ENCODE measurements around the gene CFAP90. TPM values are rescaled to one million over a fixed set of nuclear protein-coding genes. Genes with fewer than 3 reads are reported as not detected.

Gene CFAP90
- polyA plus RNA-seq, 1 of the 3 experiments (the other 2 are of a cell fraction): 0.10 TPM

- TF ChIP-seq IRF3 (IDR thresholded peaks at IDR 0.05; ENCODE audit: low read depth, low read length) (no peak), SMC3 (IDR thresholded peaks at IDR 0.05; ENCODE audit: low read depth, low read length) (no peak), RFX5 (IDR thresholded peaks at IDR 0.05; ENCODE audit: low read length) (no peak), JUND (IDR thresholded peaks at IDR 0.05) (peak; percentile 26; the same call in 1 of the 2 replicates), EP300 (IDR thresholded peaks at IDR 0.05; ENCODE audit: borderline replicate concordance in 1 of 2, low read depth in 1 of 2, low read length in 1 of 2) (no peak), RCOR1 (IDR thresholded peaks at IDR 0.05; ENCODE audit: low read length) (no peak), GATA2 (CRISPR knock-in tag; IDR thresholded peaks at IDR 0.05) (no peak), SIN3A (IDR thresholded peaks at IDR 0.05; ENCODE audit: borderline replicate concordance, low read depth, low read length) (no peak), MAX (IDR thresholded peaks at IDR 0.05; ENCODE audit: low read depth) (no peak), FOXM1 (IDR thresholded peaks at IDR 0.05; ENCODE audit: low read depth) (no peak), FOSL2 (IDR thresholded peaks at IDR 0.05; ENCODE audit: borderline replicate concordance, low read depth) (peak; percentile 29; the same call in 1 of the 2 replicates), PBX3 (IDR thresholded peaks at IDR 0.05) (no peak), CHD2 (IDR thresholded peaks at IDR 0.05; ENCODE audit: low read length, partially characterized antibody) (no peak), POLR2AphosphoS5 (IDR thresholded peaks at IDR 0.05; ENCODE audit: low read depth, low read length) (no peak), MEF2A (IDR thresholded peaks at IDR 0.05; ENCODE audit: borderline replicate concordance, low read depth) (no peak), TAF1 (IDR thresholded peaks at IDR 0.05; ENCODE audit: borderline replicate concordance, low read depth, low read length) (no peak), REST (IDR thresholded peaks at IDR 0.05; ENCODE audit: low read depth, low read length) (no peak), EZH2phosphoT487 (IDR thresholded peaks at IDR 0.05; ENCODE audit: borderline replicate concordance, low read depth) (no peak), RAD21 (IDR thresholded peaks at IDR 0.05; ENCODE audit: low read length) (peak; percentile 25), NFIC (IDR thresholded peaks at IDR 0.05; ENCODE audit: borderline replicate concordance) (no peak)
Measured at GRCh38 chr5:7897014-7897600, 46.2 kb upstream of the CFAP90 start (continued).
